Colonic mucosa (tissue), 4 donors: Measurements from ENCODE around the gene LMCD1. TPM values are rescaled to one million over a fixed set of nuclear protein-coding genes. Genes with fewer than 3 reads are reported as not detected.
A peak's percentile ranks its signal among the peaks of the same experiment; 100 is the strongest.

Source experiments
- DNase-seq: peaks from one replicate; pipeline ENCODE4 v3.0.0-alpha.2; 2020
- H3K27ac ChIP-seq: fragments of 200-600 bp; one replicate; pipeline ENCODE4 v1.8.0; 2021
- H3K27me3 ChIP-seq: fragments of 200-600 bp; one replicate; pipeline ENCODE4 v1.8.0; 2021
- H3K36me3 ChIP-seq: fragments of 200-600 bp; one replicate; pipeline ENCODE4 v1.8.0; 2021
- H3K4me1 ChIP-seq: fragments of 200-600 bp; one replicate; pipeline ENCODE4 v1.8.0; 2021; ENCODE audit warnings: mild to moderate bottlenecking
- H3K4me3 ChIP-seq: fragments of 200-600 bp; one replicate; pipeline ENCODE4 v1.8.0; 2021
- H3K9ac ChIP-seq, 2 donors: one replicate each; pipeline ENCODE4 v1.7.0; 2013; ENCODE audit warnings: control low read depth in 2 of 2, low read depth in 2 of 2, low read length in 2 of 2
- H3K9me3 ChIP-seq: fragments of 200-600 bp; one replicate; pipeline ENCODE4 v1.8.0; 2021
- intact Hi-C: fragments of 100-400 bp; cut with DNase I; formaldehyde crosslinking; loops from one replicate; pipeline ENCODE4 v1.14.1; 2022
- total RNA-seq, 2 donors: library from RNA; stranded (reverse); fragmentation: NEBNext Ultra II Directional in 1 of 2; extraction: Animal tissue kit (Norgen Biotek cat#: 25700) in 1 of 2; gene quantifications; one replicate each; pipeline ENCODE4 v1.2.1, GENCODE V29; 2021
- TF ChIP-seq, protein P1 (sequence below): fragments of 200-600 bp; IDR thresholded peaks from one replicate; pipeline ENCODE4 v1.8.0; 2022; ENCODE audit warnings: antibody characterized with exemption, mild to moderate bottlenecking
- donor health status: healthy.
- donor health status: DM: no; HTN: no; CAD: no.
- donor health status: DM: no; HTN: no; CAD: no.

Gene LMCD1
- total RNA-seq, 2 donors from 2014 or later = 5.5 to 7.6 TPM

DNA sequence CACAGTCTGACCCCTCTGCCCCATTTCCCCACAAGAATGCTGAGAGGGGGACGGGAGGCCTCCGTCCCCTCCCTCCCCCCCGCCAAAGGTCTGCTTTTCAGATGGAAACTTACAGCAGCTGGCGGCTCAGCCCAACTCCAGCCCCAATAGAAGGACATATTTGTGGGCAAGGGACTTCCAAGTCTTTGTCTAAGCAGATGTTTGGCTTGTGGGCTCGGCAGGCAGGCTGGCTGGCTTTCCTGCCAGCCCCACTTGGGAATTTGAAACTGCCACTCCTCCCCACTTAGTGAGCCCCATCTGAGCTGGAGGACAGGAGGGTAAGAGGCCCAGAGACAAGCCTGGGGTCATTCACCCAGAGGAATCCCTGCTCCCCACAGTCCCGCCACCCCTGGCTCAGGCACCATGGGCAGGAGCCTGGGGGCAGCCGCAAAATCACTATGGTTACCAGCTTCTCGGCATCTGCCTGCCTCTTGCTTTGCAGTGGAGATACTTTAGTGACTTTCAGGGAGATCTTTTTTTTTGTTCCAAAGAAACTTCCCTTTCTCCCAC lies 53.6 kb downstream of the LMCD1 start:
- no peaks in the 10 kb centered on the region for H3K36me3 ChIP-seq
- peak overlapping the region; percentile 51 for H3K27ac ChIP-seq
- intact Hi-C loops = no loop called here
- H3K27me3 ChIP-seq = no peaks in the 10 kb centered on the region
- no peak overlapping the region for H3K4me3 ChIP-seq
- no peaks in the 10 kb centered on the region for H3K9me3 ChIP-seq
- TF ChIP-seq, protein P1, sequence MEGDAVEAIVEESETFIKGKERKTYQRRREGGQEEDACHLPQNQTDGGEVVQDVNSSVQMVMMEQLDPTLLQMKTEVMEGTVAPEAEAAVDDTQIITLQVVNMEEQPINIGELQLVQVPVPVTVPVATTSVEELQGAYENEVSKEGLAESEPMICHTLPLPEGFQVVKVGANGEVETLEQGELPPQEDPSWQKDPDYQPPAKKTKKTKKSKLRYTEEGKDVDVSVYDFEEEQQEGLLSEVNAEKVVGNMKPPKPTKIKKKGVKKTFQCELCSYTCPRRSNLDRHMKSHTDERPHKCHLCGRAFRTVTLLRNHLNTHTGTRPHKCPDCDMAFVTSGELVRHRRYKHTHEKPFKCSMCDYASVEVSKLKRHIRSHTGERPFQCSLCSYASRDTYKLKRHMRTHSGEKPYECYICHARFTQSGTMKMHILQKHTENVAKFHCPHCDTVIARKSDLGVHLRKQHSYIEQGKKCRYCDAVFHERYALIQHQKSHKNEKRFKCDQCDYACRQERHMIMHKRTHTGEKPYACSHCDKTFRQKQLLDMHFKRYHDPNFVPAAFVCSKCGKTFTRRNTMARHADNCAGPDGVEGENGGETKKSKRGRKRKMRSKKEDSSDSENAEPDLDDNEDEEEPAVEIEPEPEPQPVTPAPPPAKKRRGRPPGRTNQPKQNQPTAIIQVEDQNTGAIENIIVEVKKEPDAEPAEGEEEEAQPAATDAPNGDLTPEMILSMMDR = no peak
- no peak overlapping the region for H3K9ac ChIP-seq
- no peak for DNase-seq
- H3K4me1 ChIP-seq = no peaks in the 10 kb centered on the region

DNA sequence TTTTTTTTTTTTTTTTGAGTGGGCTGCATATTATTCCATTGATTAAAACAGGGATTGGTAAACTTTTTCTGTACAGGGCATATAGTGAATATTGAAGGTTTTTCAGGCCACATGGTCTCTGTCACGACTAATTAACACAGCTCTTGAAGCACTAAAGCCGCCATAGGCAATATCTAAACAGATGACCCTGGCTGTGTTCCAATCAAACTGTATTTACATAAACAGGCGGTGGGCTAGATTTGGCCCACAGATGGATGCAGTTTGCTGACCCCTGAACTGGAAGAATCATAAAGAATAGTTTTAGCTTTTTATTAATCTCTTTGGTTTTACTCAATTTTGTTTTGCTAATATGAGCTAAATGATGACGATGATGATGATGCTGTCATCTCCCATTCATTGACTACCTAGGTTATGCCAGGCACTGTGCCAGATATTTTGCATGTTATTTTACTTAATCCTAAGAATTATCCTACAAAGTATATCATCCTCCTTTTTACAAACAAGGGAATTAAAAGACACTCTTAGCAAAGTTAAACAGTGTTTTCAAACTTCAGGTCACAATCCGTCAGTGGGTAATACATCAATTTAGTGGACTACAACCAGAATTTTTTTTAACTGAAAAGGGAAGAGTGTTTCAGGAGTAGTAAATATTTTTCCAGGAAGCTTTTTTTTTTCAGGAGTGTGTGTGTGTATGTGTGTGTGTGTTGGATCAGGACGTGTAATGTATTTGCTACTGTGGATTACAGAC lies 54.3 kb downstream of the LMCD1 start:
- TF ChIP-seq, protein P1 = no peak
- no peak for DNase-seq
- peak overlapping the region; percentile 51 for H3K27ac ChIP-seq
- no peaks in the 10 kb centered on the region for H3K36me3 ChIP-seq
- no peaks in the 10 kb centered on the region for H3K4me1 ChIP-seq
- no peaks in the 10 kb centered on the region for H3K9me3 ChIP-seq
- H3K4me3 ChIP-seq = no peak overlapping the region
- H3K27me3 ChIP-seq = no peaks in the 10 kb centered on the region
- H3K9ac ChIP-seq = no peak overlapping the region
- intact Hi-C loops = no loop called here

DNA sequence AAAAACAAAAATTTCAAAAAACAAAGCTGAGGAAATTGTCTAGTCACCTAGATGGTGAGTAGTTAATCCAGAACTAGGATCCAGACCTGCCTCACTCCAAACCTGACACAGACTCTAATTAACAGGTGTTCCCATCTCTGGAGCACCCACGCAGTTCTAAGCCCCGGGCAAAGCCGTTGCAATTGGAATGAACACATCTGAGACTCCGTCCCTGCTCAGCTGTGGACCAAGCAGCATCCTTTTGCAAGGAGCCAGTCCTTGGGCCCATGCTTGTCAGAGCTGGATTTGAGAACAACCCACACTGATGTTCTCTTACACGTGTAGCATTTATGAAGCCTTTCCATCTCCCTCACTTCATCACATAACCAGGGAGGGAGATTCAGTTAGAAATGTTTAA lies 54.8 kb downstream of the LMCD1 start:
- H3K9me3 ChIP-seq = no peaks in the 10 kb centered on the region
- H3K27me3 ChIP-seq = no peaks in the 10 kb centered on the region
- intact Hi-C loops = no loop called here
- H3K27ac ChIP-seq = peak overlapping the region; percentile 35
- H3K4me1 ChIP-seq = no peaks in the 10 kb centered on the region
- DNase-seq = no peak
- H3K9ac ChIP-seq = no peak overlapping the region
- TF ChIP-seq, protein P1 = no peak
- H3K36me3 ChIP-seq = no peaks in the 10 kb centered on the region
- no peak overlapping the region for H3K4me3 ChIP-seq

DNA sequence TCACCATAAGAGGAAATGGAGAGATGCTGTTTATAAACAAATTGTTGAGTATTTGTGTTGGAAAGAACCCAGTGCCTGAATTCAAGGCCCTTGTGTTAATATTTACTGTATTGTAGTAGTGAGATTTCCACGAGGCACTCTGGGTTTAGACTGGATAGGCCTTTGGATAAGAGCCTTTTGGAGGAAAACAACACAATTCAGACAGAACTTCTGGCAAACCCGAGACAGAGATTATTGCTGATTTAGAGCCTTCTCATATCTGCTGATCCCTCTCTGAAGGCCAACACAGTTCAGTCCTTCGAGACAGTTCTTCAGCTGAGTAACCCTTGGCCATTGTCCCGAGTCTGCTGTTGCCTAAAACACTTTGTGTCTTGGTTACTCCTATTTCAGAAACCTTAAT lies 55.7 kb downstream of the LMCD1 start:
- peak; percentile 41 for DNase-seq
- Histone ChIP-seq H3K36me3 (no peaks in the 10 kb centered on the region), H3K4me1 (no peaks in the 10 kb centered on the region)

DNA sequence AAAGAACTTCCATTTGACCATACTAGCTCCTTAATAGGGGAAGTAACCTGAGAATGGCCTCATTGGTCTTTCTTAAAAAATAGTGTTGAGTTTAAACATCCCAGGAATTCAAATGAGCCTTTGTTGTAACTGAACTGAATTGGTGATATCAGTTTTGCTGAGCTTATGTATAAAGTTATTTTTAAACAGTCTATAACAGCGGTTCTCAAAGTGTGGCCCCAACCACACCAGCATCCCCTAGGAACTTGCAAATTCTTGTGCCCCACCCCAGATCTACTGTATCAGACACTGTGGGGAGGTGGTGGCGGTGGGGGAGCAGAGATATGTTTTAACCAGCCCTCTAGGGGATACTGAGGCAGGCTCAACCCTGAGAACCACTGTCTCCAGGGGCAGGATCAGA lies 57.0 kb downstream of the LMCD1 start:
- intact Hi-C loops = no loop called here
- Histone ChIP-seq H3K4me3 (no peak overlapping the region), H3K9ac (no peak overlapping the region), H3K9me3 (no peaks in the 10 kb centered on the region), H3K4me1 (no peaks in the 10 kb centered on the region), H3K27me3 (no peaks in the 10 kb centered on the region), H3K27ac (no peak overlapping the region), H3K36me3 (no peaks in the 10 kb centered on the region)
- TF ChIP-seq, protein P1 = no peak
- DNase-seq = no peak

More for the DNA sequence above, 55.7 kb downstream of the LMCD1 start:
- Histone ChIP-seq H3K4me3 (no peak overlapping the region), H3K27me3 (no peaks in the 10 kb centered on the region), H3K9me3 (no peaks in the 10 kb centered on the region), H3K27ac (peak overlapping the region; percentile 35), H3K9ac (no peak overlapping the region)
- intact Hi-C loops = no loop called here
- TF ChIP-seq, protein P1 = no peak
